GM19438 (cell line): ENCODE data around the gene P4HA2.

ENCODE experiments used
- ATAC-seq: cut with Tn5 transposase; IDR thresholded peaks from one replicate; pipeline ENCODE4 v1.9.1; 2021; ENCODE audit warnings: low read depth; ENCODE audit not compliant: unreplicated experiment

Gene P4HA2

DNA sequence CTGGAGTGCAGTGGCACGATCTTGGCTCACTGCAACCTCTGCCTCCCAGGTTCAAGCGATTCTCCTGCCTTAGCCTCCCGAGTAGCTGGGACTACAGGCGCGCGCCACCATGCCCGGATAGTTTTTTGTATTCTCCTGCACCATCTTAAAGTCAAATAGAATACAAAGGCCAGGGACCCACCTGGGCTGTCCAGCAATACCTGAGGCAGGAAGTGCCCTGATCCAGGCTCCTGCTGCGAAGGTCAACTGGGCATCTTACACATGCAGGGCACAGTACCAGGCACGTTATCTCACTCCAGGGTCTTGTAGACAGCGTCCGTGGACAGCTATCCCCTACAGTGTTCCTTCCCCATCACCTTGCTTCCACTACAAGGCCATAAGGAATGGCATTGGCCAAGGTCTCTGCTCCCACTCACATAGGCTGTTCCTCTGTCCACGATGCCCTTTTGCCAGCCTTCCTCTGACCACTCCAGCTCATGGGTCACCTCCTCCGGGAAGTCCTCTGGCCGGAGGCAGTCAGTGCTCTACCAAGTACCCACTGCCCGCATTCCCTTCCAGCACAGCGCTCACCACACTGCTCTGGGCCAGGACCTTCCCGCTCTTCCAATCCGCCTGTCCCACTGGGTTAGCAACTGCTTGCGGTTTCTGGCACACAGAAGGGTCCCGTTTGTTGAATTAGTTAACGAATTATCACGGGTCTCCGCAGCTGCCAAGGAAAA, 978 bp downstream of the P4HA2 start:
- ATAC-seq = no peak

GRCh38 chr5:132225165-132226032, 2.3 kb downstream of the P4HA2 start:
- no peak for ATAC-seq

DNA sequence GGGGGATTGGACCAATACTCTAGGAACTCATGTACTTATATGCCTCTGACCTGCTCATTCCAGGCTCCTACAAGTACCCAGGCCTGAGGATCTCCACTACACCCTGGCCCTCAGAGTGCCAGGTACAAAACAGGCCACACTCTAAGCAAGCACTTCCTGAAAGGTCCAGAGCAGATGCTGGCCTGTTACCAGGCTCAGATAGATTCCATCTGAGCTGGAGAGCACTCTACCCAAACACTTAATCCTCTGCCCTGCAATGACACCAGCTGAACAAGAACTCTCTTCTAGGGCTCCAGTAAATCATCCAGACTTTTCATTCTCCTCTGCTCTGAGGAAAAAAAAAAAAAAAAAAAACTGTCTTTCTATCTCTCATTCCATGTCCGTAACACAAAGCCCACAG, 2.9 kb downstream of the P4HA2 start:
- no peak for ATAC-seq

- no peak for ATAC-seq
Observed at GRCh38 chr5:132223861-132224260, 3.8 kb downstream of the P4HA2 start.

GRCh38 chr5:132222649-132223038, 5.0 kb downstream of the P4HA2 start:
- peak; percentile 45 for ATAC-seq

GRCh38 chr5:132221781-132222648, 5.6 kb downstream of the P4HA2 start:
- no peak for ATAC-seq

GRCh38 chr5:132220491-132220890, 7.2 kb downstream of the P4HA2 start:
- ATAC-seq = no peak

GRCh38 chr5:132219981-132220380, 7.7 kb downstream of the P4HA2 start:
- ATAC-seq = no peak

DNA sequence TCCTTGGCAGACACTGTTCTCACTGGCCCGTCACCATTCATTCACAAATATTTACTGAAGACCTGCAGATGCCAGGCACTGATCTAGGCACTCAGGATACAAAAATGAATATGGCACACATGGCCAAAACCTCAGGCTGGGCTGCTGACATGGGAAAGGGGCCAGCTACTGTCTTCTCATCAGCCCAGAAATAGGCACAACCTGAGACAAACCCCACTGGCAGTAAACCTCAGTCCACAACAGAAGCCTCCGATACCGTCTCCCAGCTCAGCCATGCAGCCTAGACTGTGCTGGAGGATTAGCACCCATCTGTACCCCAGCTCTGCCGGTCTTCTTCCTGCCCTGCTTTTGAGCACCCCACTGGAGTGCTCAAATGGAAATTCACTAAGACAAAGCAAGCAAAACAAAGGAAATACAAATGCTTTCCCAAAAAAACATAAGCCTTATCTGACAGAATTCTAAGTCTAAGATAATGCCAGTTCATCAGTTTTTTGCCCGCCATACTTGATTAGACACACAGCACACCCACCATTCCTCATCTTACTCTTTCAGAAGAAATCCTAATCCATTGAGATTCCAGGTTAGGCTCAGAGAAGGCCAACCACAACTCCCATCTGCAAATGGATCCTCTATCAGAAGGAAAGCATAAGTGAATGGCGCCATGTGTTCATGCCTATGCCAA, 8.2 kb downstream of the P4HA2 start:
- no peak for ATAC-seq

DNA sequence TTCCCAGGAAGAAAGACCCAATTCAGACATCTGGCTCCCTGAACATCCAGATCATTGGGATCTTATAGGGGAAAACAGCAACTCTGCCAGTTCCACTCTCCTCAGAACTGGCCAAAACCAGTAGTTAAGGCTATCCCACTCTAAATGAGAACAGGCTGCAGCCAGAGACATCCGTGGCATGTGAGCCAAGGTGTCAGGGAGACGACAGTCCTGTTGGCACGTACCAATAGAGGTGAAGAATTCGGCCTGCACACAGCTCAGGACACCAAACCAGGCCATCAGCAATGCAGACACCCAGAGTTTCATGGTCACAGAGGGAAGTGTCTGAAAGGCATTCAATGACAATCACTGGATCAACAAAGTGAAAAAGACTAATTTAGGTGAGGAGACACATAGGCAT, 9.3 kb downstream of the P4HA2 start:
- no peak for ATAC-seq

DNA sequence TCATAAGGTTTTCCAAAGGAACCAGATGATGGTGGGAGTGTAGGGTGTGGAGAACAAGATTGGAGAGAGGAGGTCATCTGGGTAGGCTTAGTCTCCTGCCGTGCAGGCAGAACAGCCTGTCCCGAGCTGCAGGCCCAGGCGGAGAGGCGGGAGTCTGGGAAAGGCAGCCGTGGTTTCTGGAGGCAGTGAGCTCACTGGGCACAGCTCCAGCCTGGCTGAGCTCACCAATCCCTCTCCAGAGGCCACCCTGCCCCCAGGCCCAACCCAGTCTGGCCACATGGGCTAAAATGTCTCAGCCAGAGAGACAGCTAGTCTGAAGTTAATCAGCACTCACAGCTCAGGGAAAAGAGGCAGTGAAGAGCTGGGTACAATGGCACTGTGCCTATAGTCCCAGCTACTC, 12.3 kb downstream of the P4HA2 start:
- ATAC-seq = no peak

DNA sequence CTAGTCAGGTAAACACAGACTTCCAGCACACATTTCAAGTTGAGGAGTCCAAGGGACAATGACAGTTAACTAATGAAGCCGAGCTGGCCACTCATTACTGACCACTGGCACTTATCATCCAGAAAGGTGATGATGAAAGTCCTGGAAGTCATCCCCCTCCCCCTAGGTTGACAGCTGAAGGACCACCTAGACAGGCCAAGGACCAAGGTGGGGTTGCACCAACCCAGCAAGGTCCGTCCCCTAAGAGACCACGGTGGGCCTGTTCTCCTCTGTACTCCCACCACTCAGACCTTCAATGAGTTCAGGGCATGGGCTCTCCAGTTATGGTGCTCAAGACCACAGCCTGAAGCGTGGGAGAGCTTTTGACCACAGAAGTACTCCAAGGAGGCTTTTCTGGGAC, 13.2 kb downstream of the P4HA2 start:
- ATAC-seq = no peak

GRCh38 chr5:132213666-132214065, 14.0 kb downstream of the P4HA2 start:
- ATAC-seq = no peak

GRCh38 chr5:132211787-132212186, 15.9 kb downstream of the P4HA2 start:
- no peak for ATAC-seq

GRCh38 chr5:132210944-132211343, 16.7 kb downstream of the P4HA2 start:
- no peak for ATAC-seq

- no peak for ATAC-seq
Observed at GRCh38 chr5:132209901-132210545, 17.6 kb downstream of the P4HA2 start.

DNA sequence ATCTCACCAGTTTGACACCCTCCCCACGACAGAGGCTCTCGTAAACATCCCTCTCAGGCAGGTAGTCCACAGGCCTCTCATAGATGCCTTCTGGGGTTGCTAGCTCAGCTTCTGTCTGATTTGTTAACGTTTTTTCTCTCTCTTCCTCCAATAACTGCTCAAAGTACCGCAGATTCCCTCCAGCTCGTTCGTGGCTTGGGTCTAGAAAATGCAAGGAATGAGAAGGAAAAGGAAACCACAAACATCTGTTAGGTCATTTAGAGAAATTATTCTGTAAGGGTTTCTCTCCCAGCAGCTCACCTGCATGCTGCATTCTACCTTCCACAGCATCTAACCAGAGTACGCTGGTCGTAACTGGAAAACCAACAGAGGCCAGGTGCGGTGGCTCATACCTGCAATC, 18.5 kb downstream of the P4HA2 start:
- no peak for ATAC-seq

DNA sequence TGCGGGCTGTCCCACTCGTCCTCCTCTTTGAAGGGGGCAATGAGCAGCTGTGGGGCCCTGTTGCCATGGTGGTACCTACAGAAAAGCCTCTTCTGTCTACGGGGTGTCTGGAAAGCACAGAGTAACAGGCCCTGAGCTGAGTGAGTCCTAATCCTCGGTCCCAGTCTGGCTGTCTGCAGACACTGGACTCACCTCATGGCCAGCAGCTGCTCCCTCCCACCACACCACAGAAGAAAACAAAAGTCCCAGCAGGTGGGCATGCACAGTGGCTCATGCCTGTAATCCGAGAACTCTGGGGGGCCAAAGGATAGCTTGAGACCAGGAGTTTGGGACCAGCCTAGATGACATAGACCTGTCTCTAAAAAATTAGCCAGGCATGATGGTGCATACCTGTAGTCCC, 19.9 kb downstream of the P4HA2 start:
- ATAC-seq = no peak

DNA sequence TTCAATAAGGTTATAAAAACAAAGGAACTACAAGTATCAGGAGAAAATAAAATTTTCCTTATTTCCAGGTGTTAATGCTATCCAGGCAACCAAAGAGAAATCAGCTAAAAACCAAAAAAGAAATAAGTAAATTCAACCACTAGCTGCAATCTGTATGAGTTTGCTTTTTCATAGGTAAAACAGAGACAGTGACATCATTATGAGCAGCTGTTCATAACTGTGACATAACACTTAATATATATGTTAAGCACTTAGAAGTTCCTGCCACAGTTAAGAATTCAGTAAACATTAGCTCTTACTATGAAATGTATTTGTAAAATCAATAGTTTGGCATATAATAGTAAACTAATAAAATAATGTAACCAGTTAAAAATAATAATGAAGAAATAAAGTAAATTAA, 20.9 kb downstream of the P4HA2 start:
- ATAC-seq = no peak
